Bladder microvascular endothelial cell (primary cell): ENCODE data around the gene TLR2. TPM values are rescaled to one million over a fixed set of nuclear protein-coding genes. Genes with fewer than 3 reads are reported as not detected.

Experiments used
- total RNA-seq: library from RNA; depleted of rRNA; stranded (reverse); fragments of >200 nt; gene quantifications from 2 replicates; pipeline ENCODE4 v1.2.3, GENCODE V29; 2014

TLR2 gene, protein sequence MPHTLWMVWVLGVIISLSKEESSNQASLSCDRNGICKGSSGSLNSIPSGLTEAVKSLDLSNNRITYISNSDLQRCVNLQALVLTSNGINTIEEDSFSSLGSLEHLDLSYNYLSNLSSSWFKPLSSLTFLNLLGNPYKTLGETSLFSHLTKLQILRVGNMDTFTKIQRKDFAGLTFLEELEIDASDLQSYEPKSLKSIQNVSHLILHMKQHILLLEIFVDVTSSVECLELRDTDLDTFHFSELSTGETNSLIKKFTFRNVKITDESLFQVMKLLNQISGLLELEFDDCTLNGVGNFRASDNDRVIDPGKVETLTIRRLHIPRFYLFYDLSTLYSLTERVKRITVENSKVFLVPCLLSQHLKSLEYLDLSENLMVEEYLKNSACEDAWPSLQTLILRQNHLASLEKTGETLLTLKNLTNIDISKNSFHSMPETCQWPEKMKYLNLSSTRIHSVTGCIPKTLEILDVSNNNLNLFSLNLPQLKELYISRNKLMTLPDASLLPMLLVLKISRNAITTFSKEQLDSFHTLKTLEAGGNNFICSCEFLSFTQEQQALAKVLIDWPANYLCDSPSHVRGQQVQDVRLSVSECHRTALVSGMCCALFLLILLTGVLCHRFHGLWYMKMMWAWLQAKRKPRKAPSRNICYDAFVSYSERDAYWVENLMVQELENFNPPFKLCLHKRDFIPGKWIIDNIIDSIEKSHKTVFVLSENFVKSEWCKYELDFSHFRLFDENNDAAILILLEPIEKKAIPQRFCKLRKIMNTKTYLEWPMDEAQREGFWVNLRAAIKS
- total RNA-seq = 0.65 and 4.7 TPM in 2 replicates

DNA sequence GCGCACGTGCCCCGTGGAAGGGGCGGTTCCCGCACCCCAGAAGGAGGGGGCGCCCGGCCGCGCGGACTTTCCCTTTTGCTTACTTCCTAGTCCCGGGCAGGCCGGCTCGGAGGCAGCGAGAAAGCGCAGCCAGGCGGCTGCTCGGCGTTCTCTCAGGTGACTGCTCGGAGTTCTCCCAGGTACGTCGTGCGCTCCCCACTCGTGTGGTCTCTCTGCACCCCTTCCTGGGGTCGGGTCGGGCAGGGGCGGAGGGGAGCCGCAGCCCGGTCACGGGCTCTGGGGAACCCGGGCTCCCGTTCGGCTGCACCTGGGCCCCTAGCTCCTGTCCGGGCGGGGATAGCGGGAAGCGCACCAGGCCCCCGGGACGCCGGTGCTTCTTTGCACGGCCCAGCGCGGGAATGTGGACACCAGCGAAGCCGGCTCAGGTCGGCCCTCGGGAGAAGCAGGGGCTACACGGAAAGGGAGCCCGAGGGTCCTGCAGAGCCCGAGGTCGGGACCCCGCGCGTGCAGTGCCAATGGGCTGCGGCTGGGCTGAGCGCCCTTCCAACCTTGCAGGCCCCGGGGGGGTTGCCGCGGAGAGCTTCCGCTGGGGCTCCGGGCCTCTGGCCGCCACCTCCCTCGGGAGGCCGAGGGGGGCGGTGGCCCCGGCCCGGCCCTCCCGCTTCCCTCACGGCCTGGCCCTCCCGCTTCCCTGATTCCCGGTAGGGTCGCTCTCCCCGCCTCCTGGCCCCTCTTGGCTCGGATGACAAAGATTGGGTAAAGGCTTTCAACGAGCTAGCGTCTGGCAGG lies at the start of gene TLR2:
TSS of gene TLR2 (plus strand) at position 99 of the 789 bp plus-strand sequence. CDS start 18,628 bp downstream, outside the sequence.

Other genes starting within 250 kb of the TLR2 start
- gene TMEM131L, start 217.9 kb upstream of the TLR2 start, total RNA-seq = 6.3 and 24.4 TPM in 2 replicates
- 0.06 TPM in 1 of 2 replicates, not detected in the other for gene RNF175, start 75.7 kb downstream of the TLR2 start, total RNA-seq
- under 0.01 TPM in 1 of 2 replicates, not detected in the other for gene SFRP2, start 104.8 kb downstream of the TLR2 start, total RNA-seq